ENCODE data around the gene PATE2.

- TF ChIP-seq RAD21 (IDR thresholded peaks at IDR 0.05; ENCODE audit: low read length): no peak
- no peak for TF ChIP-seq RFX5 (IDR thresholded peaks at IDR 0.05; ENCODE audit: low read length)
- TF ChIP-seq EP300 (IDR thresholded peaks at IDR 0.05; ENCODE audit: borderline replicate concordance in 1 of 2, low read depth in 1 of 2, low read length in 1 of 2): no peak
- TF ChIP-seq CTCF (IDR thresholded peaks at IDR 0.05): no peak
- TF ChIP-seq, protein P1, sequence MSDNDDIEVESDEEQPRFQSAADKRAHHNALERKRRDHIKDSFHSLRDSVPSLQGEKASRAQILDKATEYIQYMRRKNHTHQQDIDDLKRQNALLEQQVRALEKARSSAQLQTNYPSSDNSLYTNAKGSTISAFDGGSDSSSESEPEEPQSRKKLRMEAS (IDR thresholded peaks at IDR 0.05; ENCODE audit: low read depth): no peak
- TF ChIP-seq, protein P2, sequence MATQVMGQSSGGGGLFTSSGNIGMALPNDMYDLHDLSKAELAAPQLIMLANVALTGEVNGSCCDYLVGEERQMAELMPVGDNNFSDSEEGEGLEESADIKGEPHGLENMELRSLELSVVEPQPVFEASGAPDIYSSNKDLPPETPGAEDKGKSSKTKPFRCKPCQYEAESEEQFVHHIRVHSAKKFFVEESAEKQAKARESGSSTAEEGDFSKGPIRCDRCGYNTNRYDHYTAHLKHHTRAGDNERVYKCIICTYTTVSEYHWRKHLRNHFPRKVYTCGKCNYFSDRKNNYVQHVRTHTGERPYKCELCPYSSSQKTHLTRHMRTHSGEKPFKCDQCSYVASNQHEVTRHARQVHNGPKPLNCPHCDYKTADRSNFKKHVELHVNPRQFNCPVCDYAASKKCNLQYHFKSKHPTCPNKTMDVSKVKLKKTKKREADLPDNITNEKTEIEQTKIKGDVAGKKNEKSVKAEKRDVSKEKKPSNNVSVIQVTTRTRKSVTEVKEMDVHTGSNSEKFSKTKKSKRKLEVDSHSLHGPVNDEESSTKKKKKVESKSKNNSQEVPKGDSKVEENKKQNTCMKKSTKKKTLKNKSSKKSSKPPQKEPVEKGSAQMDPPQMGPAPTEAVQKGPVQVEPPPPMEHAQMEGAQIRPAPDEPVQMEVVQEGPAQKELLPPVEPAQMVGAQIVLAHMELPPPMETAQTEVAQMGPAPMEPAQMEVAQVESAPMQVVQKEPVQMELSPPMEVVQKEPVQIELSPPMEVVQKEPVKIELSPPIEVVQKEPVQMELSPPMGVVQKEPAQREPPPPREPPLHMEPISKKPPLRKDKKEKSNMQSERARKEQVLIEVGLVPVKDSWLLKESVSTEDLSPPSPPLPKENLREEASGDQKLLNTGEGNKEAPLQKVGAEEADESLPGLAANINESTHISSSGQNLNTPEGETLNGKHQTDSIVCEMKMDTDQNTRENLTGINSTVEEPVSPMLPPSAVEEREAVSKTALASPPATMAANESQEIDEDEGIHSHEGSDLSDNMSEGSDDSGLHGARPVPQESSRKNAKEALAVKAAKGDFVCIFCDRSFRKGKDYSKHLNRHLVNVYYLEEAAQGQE (IDR thresholded peaks at IDR 0.05; ENCODE audit: low read depth, low read length): no peak
- TF ChIP-seq GATA2 (CRISPR knock-in tag; IDR thresholded peaks at IDR 0.05): no peak
- TF ChIP-seq NFIC (IDR thresholded peaks at IDR 0.05; ENCODE audit: borderline replicate concordance): no peak
- TF ChIP-seq EZH2phosphoT487 (IDR thresholded peaks at IDR 0.05; ENCODE audit: borderline replicate concordance, low read depth): no peak
- TF ChIP-seq FOXJ3 (CRISPR knock-in tag; IDR thresholded peaks at IDR 0.05): no peak
Measured at GRCh38 chr11:125768336-125769046, 10.1 kb downstream of the PATE2 start.
